Peyer's patch (tissue), 4 donors: ENCODE data around the gene S100A2. TPM values are rescaled to one million over a fixed set of nuclear protein-coding genes. Genes with fewer than 3 reads are reported as not detected.

Source experiments
- DNase-seq, 3 donors: peaks; one replicate each; pipeline ENCODE4 v3.0.0-alpha.2; 2017 to 2019
- H3K27ac ChIP-seq, 4 donors: fragments of 200-600 bp; sonication (generic); one replicate each; pipeline ENCODE4 v1.5.1; 2016 to 2019
- H3K27me3 ChIP-seq, 2 donors: fragments of 200-600 bp; sonication (generic); one replicate each; pipeline ENCODE4 v1.5.1; 2019
- H3K36me3 ChIP-seq, 3 donors: fragments of 200-600 bp; sonication (generic); one replicate each; pipeline ENCODE4 v1.5.1; 2016 to 2019
- H3K4me1 ChIP-seq, 4 donors: fragments of 200-600 bp; sonication (generic); one replicate each; pipeline ENCODE4 v1.5.1; 2016 to 2019
- H3K4me3 ChIP-seq, 4 donors: fragments of 200-600 bp; sonication (generic); 1 replicate in 3 of 4; 2 replicates in 1 of 4; pipeline ENCODE4 v1.5.1; 2016 to 2019; ENCODE audit warnings: mild to moderate bottlenecking in 1 of 4
- H3K9me3 ChIP-seq, 4 donors: fragments of 200-600 bp; sonication (generic); one replicate each; pipeline ENCODE4 v1.5.1; 2016 to 2019; ENCODE audit warnings: mild to moderate bottlenecking in 1 of 4
- POLR2A ChIP-seq, 2 donors: fragments of 450-650 bp; IDR thresholded peaks; one replicate each; pipeline ENCODE4 v1.5.1; 2017; ENCODE audit warnings: antibody characterized with exemption in 2 of 2, mild to moderate bottlenecking in 2 of 2, moderate library complexity in 2 of 2
- total RNA-seq, 4 donors: library from RNA; depleted of rRNA; stranded (reverse); fragments of >200 nt; gene quantifications; one replicate each; pipeline ENCODE4 v1.1.0, GENCODE V29; 2016
- TF ChIP-seq, protein P1 (sequence below), 6 experiments: fragments of 450-650 bp in 4 of 6; fragments of 200-600 bp in 2 of 6; sonication (generic) in 1 of 6; IDR thresholded peaks; one replicate each; pipeline ENCODE4 v1.5.1; 2017 to 2019; ENCODE audit warnings: antibody characterized with exemption in 6 of 6, mild to moderate bottlenecking in 3 of 6, moderate library complexity in 1 of 6

The S100A2 gene
- total RNA-seq, 4 donors from 2014 or later: not detected

DNA sequence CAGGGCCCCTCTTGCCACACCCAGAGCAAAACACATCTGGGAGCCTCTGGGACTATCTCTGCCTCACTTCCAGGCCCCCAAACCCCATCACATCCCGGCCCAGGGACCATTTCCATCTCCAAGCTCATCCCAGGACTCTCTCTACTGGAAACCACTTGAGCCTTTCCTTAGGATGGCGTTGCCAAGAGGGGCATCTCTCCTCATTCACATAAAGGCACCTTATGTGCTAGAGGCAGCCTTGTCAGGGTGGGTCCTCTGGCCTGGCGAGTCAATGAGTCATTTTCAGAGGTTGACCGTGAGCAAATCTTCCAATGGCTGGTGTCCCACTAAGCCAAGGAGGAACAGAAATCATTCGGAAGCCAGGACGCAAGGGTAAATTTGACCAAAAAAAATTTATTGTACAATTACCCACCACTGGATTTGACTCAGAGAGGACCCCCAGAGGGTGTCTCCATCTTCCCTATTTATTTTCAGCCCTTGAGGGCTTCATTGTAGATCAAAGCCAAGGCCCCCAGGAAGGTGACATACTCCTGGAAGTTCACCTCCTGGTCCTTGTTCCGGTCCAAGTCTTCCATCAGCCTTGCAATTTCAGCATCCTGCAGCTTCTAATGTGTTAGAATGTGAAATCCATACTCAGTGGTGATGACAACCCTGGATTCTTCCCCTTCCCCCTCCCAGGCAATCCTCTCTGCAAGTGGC is 31.3 kb downstream of the S100A2 start:
- peak in 1 of 3 donors; percentile 38 for DNase-seq
- Histone ChIP-seq H3K27me3 (no peaks in the 10 kb centered on the region), H3K4me3 (peak overlapping the region; percentile 70 to 89 (median 76)), H3K36me3 (no peaks in the 10 kb centered on the region), H3K27ac (peak overlapping the region; percentile 95 to 99 (median 97)), H3K9me3 (no peaks in the 10 kb centered on the region), H3K4me1 (peaks cover 6 to 58% (median 13%) of the 10 kb centered on the region in 4 donors)
- no peak for TF ChIP-seq POLR2A (IDR thresholded peaks at IDR 0.05)
- TF ChIP-seq, protein P1, sequence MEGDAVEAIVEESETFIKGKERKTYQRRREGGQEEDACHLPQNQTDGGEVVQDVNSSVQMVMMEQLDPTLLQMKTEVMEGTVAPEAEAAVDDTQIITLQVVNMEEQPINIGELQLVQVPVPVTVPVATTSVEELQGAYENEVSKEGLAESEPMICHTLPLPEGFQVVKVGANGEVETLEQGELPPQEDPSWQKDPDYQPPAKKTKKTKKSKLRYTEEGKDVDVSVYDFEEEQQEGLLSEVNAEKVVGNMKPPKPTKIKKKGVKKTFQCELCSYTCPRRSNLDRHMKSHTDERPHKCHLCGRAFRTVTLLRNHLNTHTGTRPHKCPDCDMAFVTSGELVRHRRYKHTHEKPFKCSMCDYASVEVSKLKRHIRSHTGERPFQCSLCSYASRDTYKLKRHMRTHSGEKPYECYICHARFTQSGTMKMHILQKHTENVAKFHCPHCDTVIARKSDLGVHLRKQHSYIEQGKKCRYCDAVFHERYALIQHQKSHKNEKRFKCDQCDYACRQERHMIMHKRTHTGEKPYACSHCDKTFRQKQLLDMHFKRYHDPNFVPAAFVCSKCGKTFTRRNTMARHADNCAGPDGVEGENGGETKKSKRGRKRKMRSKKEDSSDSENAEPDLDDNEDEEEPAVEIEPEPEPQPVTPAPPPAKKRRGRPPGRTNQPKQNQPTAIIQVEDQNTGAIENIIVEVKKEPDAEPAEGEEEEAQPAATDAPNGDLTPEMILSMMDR (IDR thresholded peaks at IDR 0.05): no peak

DNA sequence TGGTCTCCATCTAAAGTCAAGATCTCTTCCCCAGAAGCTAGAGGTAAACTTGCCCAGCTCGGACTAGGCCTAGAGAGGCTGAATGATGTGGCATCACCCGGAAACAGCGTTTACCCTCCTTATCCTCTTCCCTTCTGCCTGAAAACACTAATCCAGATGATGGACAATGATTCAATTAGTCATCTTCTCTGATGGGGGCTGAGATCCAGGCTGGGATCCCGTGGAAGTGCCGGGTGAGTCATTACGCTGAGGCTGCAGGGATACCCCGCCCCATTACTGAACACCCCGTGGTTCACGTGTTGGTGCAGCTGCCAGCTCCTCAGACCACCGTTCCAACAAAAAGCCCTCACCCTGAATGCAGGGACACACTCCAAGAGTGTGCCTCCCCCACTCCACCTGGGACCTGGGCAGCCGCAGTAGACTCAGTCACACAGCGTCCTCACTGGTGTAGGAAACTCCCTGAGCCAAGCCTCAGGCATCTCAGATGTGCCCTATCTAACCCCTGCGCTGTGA is 31.9 kb downstream of the S100A2 start:
- H3K27me3 ChIP-seq: no peaks in the 10 kb centered on the region
- TF ChIP-seq, protein P1 (IDR thresholded peaks at IDR 0.05): no peak
- peak in 1 of 2 donors; percentile 4 for TF ChIP-seq POLR2A (IDR thresholded peaks at IDR 0.05)
- H3K36me3 ChIP-seq: no peaks in the 10 kb centered on the region
- DNase-seq: peak in 2 of 3 donors; percentile 75 to 79
- peaks cover 6 to 58% (median 13%) of the 10 kb centered on the region in 4 donors for H3K4me1 ChIP-seq
- H3K27ac ChIP-seq: peak overlapping the region; percentile 95 to 99 (median 97)
- no peaks in the 10 kb centered on the region for H3K9me3 ChIP-seq
- H3K4me3 ChIP-seq: peak overlapping the region; percentile 6 to 89 (median 72)

DNA sequence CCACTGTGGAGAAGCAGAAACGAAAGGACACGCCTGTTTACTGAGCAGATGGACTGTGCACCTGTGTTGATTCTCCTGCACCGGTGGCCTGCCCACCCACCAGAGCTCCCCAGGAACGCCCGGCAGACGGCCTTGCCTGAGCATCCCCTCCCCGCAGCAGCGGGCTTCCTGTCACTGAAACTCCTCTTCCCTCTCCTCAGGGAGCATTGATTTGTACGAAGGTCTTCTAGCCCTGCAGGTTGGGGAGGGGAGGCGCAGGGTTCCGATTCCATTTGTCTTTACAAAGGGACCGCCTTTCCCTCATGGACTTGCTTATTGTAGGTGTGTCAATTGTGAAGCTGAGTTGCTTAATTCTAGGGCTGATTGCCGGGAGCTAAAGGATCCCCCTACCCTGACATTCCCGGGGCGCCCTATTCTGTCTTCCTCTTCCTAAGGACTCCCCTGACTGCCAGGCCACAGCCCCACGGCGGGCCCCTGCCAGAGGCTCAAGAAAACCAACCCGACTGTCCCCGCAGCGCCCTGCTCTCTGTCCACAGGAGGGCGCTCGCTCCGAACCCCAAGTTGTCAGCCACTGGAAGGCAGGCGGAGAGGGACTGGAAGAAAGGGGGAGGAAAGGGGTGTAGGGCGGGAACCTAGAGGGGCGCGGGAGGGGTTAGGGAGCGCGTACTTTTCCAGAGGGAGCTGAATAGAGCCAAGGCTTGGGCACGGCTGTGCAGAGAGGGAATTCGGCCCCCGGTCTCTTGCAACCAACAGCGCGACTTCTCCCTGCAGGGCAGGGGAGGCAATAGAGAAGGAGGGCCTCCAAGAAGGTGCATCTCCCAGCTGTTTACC is 32.7 kb downstream of the S100A2 start:
- no peaks in the 10 kb centered on the region for H3K27me3 ChIP-seq
- H3K4me1 ChIP-seq: peaks cover 6 to 56% (median 13%) of the 10 kb centered on the region in 4 donors
- peak overlapping the region; percentile 95 to 99 (median 97) for H3K27ac ChIP-seq
- peak; percentile 54 to 75 for TF ChIP-seq POLR2A (IDR thresholded peaks at IDR 0.05)
- TF ChIP-seq, protein P1 (IDR thresholded peaks at IDR 0.05): peak; percentile 77 to 96 (median 88)
- no peaks in the 10 kb centered on the region for H3K36me3 ChIP-seq
- H3K9me3 ChIP-seq: no peaks in the 10 kb centered on the region
- peak; percentile 80 to 94 (median 93) for DNase-seq
- H3K4me3 ChIP-seq: peak overlapping the region; percentile 5 to 89 (median 38)

DNA sequence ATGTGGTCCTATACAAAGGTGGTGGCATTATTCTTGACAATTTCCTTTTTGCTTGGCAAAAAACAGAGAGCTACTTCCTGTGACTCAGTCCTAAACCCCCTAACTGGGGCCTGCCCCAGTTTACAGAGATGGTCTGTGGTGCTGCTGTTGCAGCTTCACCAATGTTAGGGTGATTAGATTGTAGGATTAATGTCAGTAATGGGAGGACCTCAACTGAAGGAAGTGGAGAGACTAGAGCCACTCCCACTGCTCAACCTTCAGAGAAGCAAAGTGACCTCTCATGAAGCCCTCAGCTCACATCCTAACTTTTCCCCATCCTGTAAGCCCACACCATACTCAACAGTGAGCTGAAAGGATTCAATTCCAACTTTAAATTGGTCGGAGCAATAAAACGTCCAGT is 33.5 kb downstream of the S100A2 start:
- no peak for TF ChIP-seq POLR2A (IDR thresholded peaks at IDR 0.05)
- TF ChIP-seq, protein P1 (IDR thresholded peaks at IDR 0.05): no peak
- Histone ChIP-seq H3K9me3 (no peaks in the 10 kb centered on the region), H3K4me3 (peak overlapping the region in 1 of 4 donors; percentile 89), H3K4me1 (peaks cover 6 to 48% (median 13%) of the 10 kb centered on the region in 4 donors), H3K36me3 (no peaks in the 10 kb centered on the region), H3K27me3 (no peaks in the 10 kb centered on the region), H3K27ac (peak overlapping the region; percentile 95 to 99 (median 97))
- no peak for DNase-seq

DNA sequence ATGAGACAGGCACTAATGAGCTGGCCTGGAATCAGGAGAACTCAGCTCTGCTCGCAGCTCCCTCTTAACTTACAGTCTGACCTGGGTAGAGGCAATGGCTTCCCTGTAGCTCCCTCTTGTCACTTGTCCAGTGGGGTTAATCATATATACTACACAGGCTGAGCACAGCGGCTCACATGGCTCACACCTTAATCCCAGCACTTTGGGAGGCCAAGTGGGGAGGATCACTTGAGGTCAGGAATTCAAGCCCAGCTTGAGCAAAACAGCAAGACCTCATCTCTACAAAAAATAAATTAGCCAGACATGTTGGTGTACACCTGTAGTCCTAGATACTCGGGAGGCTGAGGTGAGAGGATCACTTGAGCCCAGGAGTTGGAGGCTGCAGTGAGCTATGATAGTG is 34.0 kb downstream of the S100A2 start:
- Histone ChIP-seq H3K4me1 (peaks cover 6 to 42% (median 11%) of the 10 kb centered on the region in 4 donors), H3K9me3 (no peaks in the 10 kb centered on the region), H3K27me3 (no peaks in the 10 kb centered on the region), H3K4me3 (no peak overlapping the region), H3K27ac (peak overlapping the region in 3 of 4 donors; percentile 96 to 99 (median 98)), H3K36me3 (no peaks in the 10 kb centered on the region)
- no peak for DNase-seq
- TF ChIP-seq, protein P1 (IDR thresholded peaks at IDR 0.05): no peak
- no peak for TF ChIP-seq POLR2A (IDR thresholded peaks at IDR 0.05)
